PC-3 (cell line): ENCODE results near the gene HNRNPL. TPM values are rescaled to one million over a fixed set of nuclear protein-coding genes. Genes with fewer than 3 reads are reported as not detected.

Experiments
- ATAC-seq: fragments of 200-7000 bp; cut with Tn5 transposase; 2 replicates; pipeline ENCODE4 v1.9.1; 2020; ENCODE audit warnings: mild to moderate bottlenecking, moderate library complexity
- BruUV-seq: library from RNA; stranded (reverse); fragments of 400-500 nt; replicated peaks from 2 replicates; lab custom pipeline; 2021; lab: Mats Ljungman, UMichigan
- CTCF ChIA-PET: fragments of 300-600 bp; sonication (Branson Sonifier 250); formaldehyde crosslinking; loops from one replicate; lab custom pipeline; 2022; ENCODE audit warnings: antibody characterized with exemption; lab: Charles Lee
- POLR2A ChIA-PET: fragments of 300-600 bp; sonication (Branson Sonifier 250); formaldehyde crosslinking; loops from one replicate; lab custom pipeline; 2022; ENCODE audit warnings: antibody characterized with exemption; ENCODE audit not compliant: unreplicated experiment; lab: Charles Lee
- DNase-seq: peaks from one replicate; pipeline ENCODE4 v3.0.0-alpha.2; 2015
- H2AFZ ChIP-seq: fragments of 300-600 bp; sonication (generic); 2 replicates; pipeline ENCODE4 v1.6.0; 2016; ENCODE audit warnings: antibody characterized with exemption, low read length
- H3F3A ChIP-seq: fragments of 300-600 bp; sonication (generic); one replicate; pipeline ENCODE4 v1.6.0; 2017; ENCODE audit warnings: antibody characterized with exemption, low read length, control low read depth, mild to moderate bottlenecking; ENCODE audit not compliant: unreplicated experiment
- H3K27ac ChIP-seq: fragments of 300-600 bp; sonication (generic); 2 replicates; pipeline ENCODE4 v1.5.1; 2016; ENCODE audit warnings: mild to moderate bottlenecking, low read length
- H3K27me3 ChIP-seq: fragments of 300-600 bp; sonication (generic); 2 replicates; pipeline ENCODE4 v1.6.1; 2016; ENCODE audit warnings: low read length, mixed read lengths
- H3K36me3 ChIP-seq: fragments of 300-600 bp; sonication (generic); 2 replicates; pipeline ENCODE4 v1.6.1; 2016; ENCODE audit warnings: low read depth, mixed run types, low read length, mixed read lengths
- H3K4me1 ChIP-seq: fragments of 300-600 bp; sonication (generic); 2 replicates; pipeline ENCODE4 v1.5.1; 2016; ENCODE audit warnings: low read length; ENCODE audit not compliant: insufficient read depth
- H3K4me2 ChIP-seq: fragments of 300-600 bp; sonication (generic); 2 replicates; pipeline ENCODE4 v1.6.0; 2016; ENCODE audit warnings: low read length
- H3K4me3 ChIP-seq: fragments of 300-600 bp; sonication (generic); 2 replicates; pipeline ENCODE4 v1.5.1; 2016; ENCODE audit warnings: mild to moderate bottlenecking, low read length, mixed read lengths
- H3K79me2 ChIP-seq: fragments of 300-600 bp; sonication (generic); 2 replicates; pipeline ENCODE4 v1.6.1; 2017; ENCODE audit warnings: low read length, mixed read lengths
- H3K9ac ChIP-seq: fragments of 300-600 bp; sonication (generic); 2 replicates; pipeline ENCODE4 v1.6.0; 2016; ENCODE audit warnings: mild to moderate bottlenecking, low read length
- H3K9me2 ChIP-seq: fragments of 300-600 bp; sonication (generic); replicated peaks from 2 replicates; pipeline ENCODE4 v1.6.1; 2016; ENCODE audit warnings: mixed run types, low read length, mixed read lengths
- H3K9me3 ChIP-seq: fragments of 300-600 bp; sonication (generic); 2 replicates; pipeline ENCODE4 v1.6.1; 2016; ENCODE audit warnings: low read length, mixed read lengths
- H4K20me1 ChIP-seq: fragments of 300-600 bp; sonication (generic); 2 replicates; pipeline ENCODE4 v1.6.1; 2016; ENCODE audit warnings: low read length, mixed read lengths
- EZH2 ChIP-seq: fragments of 300-600 bp; sonication (generic); IDR thresholded peaks from one replicate; pipeline ENCODE4 v1.6.1; 2017; ENCODE audit warnings: antibody characterized with exemption, mild to moderate bottlenecking, low read length; ENCODE audit not compliant: unreplicated experiment
- EZH2phosphoT487 ChIP-seq: fragments of 300-600 bp; sonication (generic); IDR thresholded peaks from 2 replicates; pipeline ENCODE4 v1.6.1; 2018; ENCODE audit warnings: mild to moderate bottlenecking, antibody characterized with exemption, low read length, borderline replicate concordance
- intact Hi-C: fragments of 100-400 bp; cut with micrococcal nuclease; formaldehyde crosslinking; loops from 2 replicates; pipeline ENCODE4 v1.9.0; 2023
- total RNA-seq: library from RNA; depleted of rRNA; stranded (reverse); fragments of >200 nt; gene quantifications from 2 replicates; pipeline ENCODE4 v1.2.3, GENCODE V29; 2014
- TF ChIP-seq, protein P1 (sequence below): fragments of 300-600 bp; sonication (generic); conservative IDR thresholded peaks from 2 replicates; pipeline ENCODE4 v1.5.1; 2017; ENCODE audit warnings: antibody characterized with exemption, low read depth, mild to moderate bottlenecking, low read length

HNRNPL gene
- total RNA-seq, 1 experiment from 2014 or later = 315 TPM

DNA sequence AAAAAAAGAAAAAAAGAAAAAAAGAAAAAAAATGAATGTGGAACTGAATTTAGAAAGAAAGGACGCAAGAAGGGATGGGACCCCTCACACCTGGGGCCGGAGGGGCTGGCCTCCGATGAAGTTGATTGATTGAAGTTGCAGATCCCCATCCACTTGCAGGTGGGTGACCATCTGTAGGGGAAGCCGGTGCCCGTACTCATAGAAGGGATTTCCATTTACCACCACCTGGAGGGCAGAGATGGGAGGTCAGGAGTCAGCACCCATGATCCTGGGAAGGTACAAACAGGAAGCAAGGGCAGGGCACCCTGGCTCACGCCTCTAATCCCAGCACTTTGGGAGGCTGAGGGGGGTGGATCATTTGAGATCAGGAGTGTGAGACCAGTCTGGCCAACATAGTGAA, 43.4 kb downstream of the HNRNPL start:
- no TSS peak for BruUV-seq
- CTCF ChIA-PET = no interaction called here
- H3K4me3 ChIP-seq = no peak overlapping the region
- H3F3A ChIP-seq = no peaks in the 10 kb centered on the region
- H3K36me3 ChIP-seq = no peaks in the 10 kb centered on the region
- H3K9ac ChIP-seq = no peak overlapping the region
- ATAC-seq (no peak), DNase-seq (no peak)
- H3K79me2 ChIP-seq = no peaks in the 10 kb centered on the region
- no peaks in the 10 kb centered on the region for H3K9me2 ChIP-seq
- no peaks in the 10 kb centered on the region for H3K9me3 ChIP-seq
- H3K27ac ChIP-seq = no peak overlapping the region
- peaks cover 4% of the 10 kb centered on the region; the same call in 1 of the 2 replicates for H3K4me1 ChIP-seq
- H2AFZ ChIP-seq = no peak overlapping the region
- no peaks in the 10 kb centered on the region for H4K20me1 ChIP-seq
- intact Hi-C loops = no loop called here
- H3K4me2 ChIP-seq = no peak overlapping the region
- no peaks in the 10 kb centered on the region for H3K27me3 ChIP-seq
- TF ChIP-seq EZH2phosphoT487 (no peak), EZH2 (no peak)
- TF ChIP-seq, protein P1, sequence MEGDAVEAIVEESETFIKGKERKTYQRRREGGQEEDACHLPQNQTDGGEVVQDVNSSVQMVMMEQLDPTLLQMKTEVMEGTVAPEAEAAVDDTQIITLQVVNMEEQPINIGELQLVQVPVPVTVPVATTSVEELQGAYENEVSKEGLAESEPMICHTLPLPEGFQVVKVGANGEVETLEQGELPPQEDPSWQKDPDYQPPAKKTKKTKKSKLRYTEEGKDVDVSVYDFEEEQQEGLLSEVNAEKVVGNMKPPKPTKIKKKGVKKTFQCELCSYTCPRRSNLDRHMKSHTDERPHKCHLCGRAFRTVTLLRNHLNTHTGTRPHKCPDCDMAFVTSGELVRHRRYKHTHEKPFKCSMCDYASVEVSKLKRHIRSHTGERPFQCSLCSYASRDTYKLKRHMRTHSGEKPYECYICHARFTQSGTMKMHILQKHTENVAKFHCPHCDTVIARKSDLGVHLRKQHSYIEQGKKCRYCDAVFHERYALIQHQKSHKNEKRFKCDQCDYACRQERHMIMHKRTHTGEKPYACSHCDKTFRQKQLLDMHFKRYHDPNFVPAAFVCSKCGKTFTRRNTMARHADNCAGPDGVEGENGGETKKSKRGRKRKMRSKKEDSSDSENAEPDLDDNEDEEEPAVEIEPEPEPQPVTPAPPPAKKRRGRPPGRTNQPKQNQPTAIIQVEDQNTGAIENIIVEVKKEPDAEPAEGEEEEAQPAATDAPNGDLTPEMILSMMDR = no peak
- POLR2A ChIA-PET = no interaction called here

DNA sequence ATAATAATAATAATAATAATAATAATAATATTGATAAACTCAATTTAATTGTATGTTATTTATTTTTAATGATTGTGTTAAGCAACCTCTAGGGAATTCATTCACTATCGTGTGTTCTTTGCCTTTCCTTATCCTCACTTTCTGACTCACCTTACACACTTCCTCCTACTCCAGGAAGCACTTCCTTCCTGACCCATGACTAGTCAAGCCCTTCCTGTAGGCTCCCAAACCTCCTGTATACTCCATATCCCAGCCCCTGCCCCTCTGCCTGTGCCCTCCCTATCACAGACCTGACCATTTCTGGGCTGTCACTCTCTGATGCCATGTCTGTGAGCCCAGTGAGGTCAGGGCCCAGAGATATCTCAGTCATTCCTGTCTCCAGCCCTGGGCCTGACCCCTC, 44.6 kb downstream of the HNRNPL start:
- Histone ChIP-seq H3K27ac (peak overlapping the region; percentile 25; the same call in 1 of the 2 replicates), H3K9me3 (no peaks in the 10 kb centered on the region), H3K4me2 (no peak overlapping the region; the same call in 1 of the 2 replicates), H3K79me2 (no peaks in the 10 kb centered on the region), H2AFZ (peak overlapping the region; percentile 55; the same call in 1 of the 2 replicates), H3F3A (no peaks in the 10 kb centered on the region), H4K20me1 (no peaks in the 10 kb centered on the region), H3K9ac (no peak overlapping the region), H3K4me1 (peaks cover 4% of the 10 kb centered on the region; the same call in 1 of the 2 replicates), H3K36me3 (no peaks in the 10 kb centered on the region), H3K27me3 (no peaks in the 10 kb centered on the region), H3K4me3 (no peak overlapping the region), H3K9me2 (no peaks in the 10 kb centered on the region)
- TF ChIP-seq EZH2 = no peak
- TF ChIP-seq, protein P1 = no peak
- TF ChIP-seq EZH2phosphoT487 = no peak
- DNase-seq (peak; percentile 35), ATAC-seq (peak; percentile 60)
- CTCF ChIA-PET = no interaction called here
- intact Hi-C loops = no loop called here
- no TSS peak for BruUV-seq
- POLR2A ChIA-PET = no interaction called here

DNA sequence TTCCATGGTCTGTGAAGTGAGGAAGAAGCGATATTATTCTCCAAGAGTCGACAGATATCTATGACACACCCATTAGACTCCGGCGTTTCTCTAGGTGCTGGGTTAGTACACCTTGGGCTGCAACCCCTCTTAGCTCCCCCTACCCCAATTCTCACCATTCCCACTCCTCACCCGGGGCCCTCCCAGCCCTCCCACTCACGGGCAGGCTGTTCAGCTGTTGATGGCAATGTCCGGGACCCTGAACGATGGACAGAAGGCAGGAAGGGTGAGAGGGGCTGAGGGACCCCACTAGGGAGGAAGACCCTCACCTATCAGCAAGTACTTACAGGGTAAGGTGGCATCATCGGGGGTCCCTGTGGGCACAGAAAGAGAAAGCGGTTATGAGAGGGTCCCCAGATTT, 46.2 kb downstream of the HNRNPL start:
- POLR2A ChIA-PET = no interaction called here
- no peaks in the 10 kb centered on the region for H3K79me2 ChIP-seq
- H3K9me2 ChIP-seq = no peaks in the 10 kb centered on the region
- no peak overlapping the region for H3K9ac ChIP-seq
- no peak for TF ChIP-seq EZH2phosphoT487
- no peak for TF ChIP-seq EZH2
- TF ChIP-seq, protein P1 = no peak
- no peak overlapping the region for H3K27ac ChIP-seq
- no peak overlapping the region for H3K4me3 ChIP-seq
- no TSS peak for BruUV-seq
- no peaks in the 10 kb centered on the region for H4K20me1 ChIP-seq
- no peak overlapping the region for H3K4me2 ChIP-seq
- peaks cover 12% of the 10 kb centered on the region for H3K4me1 ChIP-seq
- ATAC-seq (no peak), DNase-seq (no peak)
- no peaks in the 10 kb centered on the region for H3K36me3 ChIP-seq
- CTCF ChIA-PET = no interaction called here
- intact Hi-C loops = no loop called here
- no peaks in the 10 kb centered on the region for H3K9me3 ChIP-seq
- no peak overlapping the region for H2AFZ ChIP-seq
- H3F3A ChIP-seq = no peaks in the 10 kb centered on the region
- H3K27me3 ChIP-seq = no peaks in the 10 kb centered on the region
